ENCODE data around the gene OR52K2. TPM values are rescaled to one million over a fixed set of nuclear protein-coding genes. Genes with fewer than 3 reads are reported as not detected.
"Not testable (repeated sequence)": the region's sequence is repeated elsewhere in the genome, so short reads cannot be mapped to it uniquely, and the experiment has no call there.

OR52K2 gene
- total RNA-seq, 1 donor from 2014 or later = not detected

DNA sequence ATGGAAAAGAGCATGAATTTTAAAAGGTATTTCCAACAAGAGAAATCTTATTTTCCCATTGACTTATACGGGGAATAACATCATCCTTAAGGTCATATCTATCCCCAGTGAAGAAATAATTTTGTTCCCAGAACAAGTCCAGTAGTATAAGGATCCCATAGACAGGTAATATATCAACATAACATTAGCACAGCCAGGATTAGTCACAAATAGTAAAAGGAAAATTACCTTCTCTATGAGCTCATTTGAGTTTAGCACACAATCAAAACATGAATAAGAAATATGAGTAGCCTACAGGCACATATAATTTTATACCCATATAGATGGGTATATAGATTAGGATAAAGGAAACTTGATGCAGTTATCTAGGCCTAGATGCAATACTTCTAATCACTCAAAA lies 30.5 kb downstream of the OR52K2 start:
- DNase-seq (ENCODE audit: low spot score in 2 of 2) = no peak
- FAIRE-seq = no peak

DNA sequence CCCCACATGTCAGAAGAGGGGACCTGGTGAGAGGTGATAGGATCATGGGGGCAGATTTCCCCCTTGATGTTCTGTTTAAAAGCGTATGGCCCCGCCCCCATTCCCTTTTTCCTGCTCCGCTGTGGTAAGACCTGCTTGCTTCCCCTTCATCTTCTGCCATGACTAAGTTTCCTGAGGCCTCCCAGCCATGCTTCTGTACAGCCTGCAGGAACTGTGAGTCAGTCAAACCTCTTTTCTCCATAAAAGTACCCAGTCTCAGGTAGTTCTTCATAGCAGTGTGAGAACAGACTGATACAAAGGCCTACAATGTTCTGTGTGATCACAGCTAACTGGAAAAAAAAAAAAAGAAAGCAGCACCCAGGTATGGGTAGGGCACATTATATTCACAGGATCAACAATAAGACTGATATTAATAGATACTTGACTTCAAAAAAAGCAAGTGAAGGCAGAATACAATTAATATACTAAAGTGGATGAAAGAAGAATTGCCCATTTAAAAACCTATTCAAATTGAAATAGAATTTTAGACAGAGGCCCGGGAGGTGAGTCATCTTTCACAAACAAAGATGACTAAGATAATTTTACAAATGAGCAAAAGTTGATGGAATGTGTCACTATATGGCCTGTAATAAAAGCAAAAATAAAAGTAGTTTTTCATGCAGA lies 31.6 kb downstream of the OR52K2 start:
- DNase-seq (ENCODE audit: low spot score in 2 of 2) (no peak), FAIRE-seq (no peak)

DNA sequence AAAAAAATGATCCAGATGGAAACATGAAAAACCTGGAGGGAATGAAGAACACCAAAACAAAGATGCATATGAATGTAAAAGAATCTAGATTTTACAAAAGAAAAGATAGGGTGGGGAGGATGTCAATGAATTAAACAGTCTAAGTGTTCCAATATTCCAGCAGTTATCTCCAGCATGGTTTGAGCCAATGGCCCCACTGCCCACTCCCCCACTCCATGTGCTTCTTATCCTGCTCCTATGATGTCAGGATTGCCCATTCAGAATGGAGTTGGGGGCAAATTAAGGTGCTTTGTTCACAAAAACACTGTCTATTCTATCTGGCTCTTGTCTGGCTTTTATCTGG lies 32.1 kb downstream of the OR52K2 start:
- FAIRE-seq (no peak), DNase-seq (ENCODE audit: low spot score in 2 of 2) (no peak)

DNA sequence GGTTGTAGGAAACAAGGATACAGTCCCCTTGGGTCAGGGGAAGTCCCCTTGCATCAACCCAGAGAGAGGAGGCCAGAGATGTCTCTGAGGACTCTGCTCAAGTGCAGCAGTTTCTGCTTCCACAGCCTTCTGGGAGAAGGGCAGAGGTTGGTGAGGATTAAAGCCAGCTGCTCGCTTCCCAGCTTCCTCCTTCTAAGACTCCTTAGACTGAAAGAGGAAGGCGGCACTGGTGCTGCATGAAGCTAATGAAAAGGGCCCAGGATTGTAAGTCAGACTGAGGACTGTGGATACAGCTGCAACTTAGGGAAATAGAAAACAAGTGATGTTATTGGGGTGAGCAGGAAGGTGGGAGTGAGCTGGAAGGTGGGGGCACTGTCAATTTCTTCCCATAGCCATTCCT lies 33.4 kb downstream of the OR52K2 start, which contains the start of gene OR52K1:
Gene OR52K1, plus strand, starts transcription at position 202 of the 400 bp plus-strand sequence. CDS start 6,255 bp downstream, outside the sequence.
- DNase-seq (ENCODE audit: low spot score in 2 of 2) (no peak), FAIRE-seq (no peak)

DNA sequence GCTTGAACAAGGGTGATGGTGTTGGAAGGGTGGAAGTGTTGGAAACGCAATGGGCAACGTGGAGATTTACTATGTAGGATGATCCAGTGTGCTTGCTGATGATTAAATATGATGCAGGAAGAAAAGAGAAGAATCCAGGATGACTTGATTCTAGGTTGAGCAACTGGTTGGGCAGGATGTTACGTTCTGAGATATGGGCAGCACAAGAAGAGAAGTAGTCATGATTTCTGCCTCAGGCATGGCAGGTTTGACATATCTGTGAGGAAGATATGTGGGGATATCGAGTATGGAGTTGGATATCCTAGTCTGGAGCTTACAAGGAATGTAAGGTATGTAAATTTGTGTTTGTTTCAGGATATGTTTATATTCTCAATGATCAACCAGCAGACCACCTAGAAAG lies 35.2 kb downstream of the OR52K2 start:
- no peak for FAIRE-seq
- no peak for DNase-seq (ENCODE audit: low spot score in 2 of 2)

DNA sequence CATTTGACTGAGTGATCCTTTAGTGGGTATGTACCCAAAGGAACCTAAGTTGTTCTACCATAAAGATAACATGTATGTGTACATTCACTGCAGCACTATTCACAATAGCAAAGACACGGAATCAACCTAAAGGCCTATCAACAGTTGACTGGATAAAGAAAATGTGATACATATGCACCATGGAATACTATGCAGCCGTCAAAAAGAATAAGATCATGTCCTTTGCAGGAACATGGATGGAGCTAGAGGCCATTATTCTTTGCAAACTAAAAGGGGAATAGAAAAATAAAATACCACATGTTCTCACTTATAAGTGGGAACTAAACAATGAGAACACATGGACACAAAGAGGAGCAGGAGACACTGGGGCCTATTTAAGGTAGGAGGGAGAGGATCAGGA lies 42.3 kb downstream of the OR52K2 start:
- not testable (repeated sequence) for FAIRE-seq; DNase-seq (ENCODE audit: low spot score in 2 of 2)

DNA sequence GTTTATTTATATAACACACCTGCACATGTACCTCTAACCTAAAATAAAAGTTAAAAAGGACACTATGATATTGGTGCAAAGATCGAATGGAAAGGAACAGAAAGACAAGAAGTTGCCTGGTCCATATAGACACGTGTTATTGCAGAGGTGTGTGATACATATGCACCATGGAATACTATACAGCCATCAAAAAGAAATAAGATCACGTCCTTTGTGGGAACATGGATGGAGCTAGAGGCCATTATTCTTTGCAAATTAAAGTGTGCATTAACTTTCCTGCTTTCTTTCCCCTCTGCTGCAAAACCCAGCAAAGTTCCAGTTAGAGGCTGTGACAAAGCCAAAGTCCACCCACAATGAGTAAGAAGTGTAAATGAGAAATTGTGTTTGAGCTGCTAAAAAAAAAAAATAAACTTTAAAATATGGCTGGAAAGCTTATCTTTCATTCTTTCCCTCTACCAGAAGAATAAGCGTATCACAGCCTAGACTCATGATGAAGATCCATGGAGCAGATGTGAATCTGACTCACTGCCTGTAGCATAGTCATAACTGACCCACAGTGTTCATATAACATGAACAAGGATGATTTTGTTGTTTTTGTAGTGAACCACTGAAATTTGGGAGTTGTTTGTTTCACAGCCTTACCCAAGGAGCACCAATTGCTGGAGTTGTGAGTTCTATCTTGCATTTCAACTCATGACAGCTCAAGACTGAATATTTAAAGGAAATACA lies 42.9 kb downstream of the OR52K2 start:
- no peak for FAIRE-seq
- DNase-seq (ENCODE audit: low spot score in 2 of 2) = no peak

DNA sequence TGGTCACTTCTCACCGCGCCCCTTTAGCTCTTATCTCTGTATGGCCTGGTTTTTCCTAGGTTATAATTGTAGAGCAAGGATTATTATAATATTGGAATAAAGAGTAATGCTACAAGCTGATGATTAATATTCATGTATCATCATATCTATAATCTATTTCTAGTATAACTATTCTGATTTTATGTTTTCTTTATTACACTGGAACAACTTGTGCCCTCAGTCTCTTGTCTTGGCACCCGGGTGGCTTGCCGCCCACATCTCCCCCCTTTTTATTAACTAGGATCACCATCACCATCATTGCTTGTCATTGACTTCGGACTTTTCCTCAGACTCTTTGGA lies 44.4 kb downstream of the OR52K2 start:
- FAIRE-seq (no peak), DNase-seq (ENCODE audit: low spot score in 2 of 2) (no peak)

DNA sequence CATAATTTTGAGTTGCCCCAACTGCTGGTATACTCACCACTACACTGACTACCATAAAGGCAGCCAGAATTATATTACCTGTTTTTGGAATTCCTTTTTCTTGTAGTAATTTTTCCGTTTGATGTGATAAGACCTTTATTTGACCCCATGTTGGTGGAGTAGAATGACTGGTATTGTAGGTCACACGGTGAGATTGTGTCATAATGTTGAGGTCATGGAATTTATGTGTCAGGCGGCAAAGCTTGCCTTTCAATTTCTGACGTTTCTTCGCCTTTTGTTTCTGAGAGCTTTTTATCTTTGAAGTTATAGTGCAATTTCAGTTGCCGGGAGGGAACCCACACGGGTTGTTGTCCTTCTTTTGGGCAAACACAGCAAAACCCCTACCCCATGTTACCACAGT lies 46.4 kb downstream of the OR52K2 start:
- DNase-seq (ENCODE audit: low spot score in 2 of 2) = no peak
- no peak for FAIRE-seq

DNA sequence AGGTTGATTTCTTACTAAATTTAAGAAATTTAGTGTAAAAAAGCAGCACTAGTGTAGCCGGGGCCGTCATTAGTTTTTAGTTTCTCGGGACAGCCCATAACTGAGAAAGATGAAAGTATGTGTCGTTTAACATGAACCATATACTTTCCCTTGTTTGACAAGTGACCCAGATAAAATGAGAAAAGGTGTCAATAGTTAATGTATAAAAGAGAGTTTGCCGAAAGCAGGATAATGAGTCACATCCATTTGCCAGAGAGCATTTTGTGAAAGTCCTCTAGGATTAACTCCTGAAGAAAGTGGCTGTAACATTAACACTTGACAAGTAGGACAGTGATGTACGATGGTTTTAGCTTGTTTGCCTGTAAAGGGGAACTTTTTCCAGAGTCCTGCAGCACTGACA lies 46.9 kb downstream of the OR52K2 start:
- no peak for FAIRE-seq
- DNase-seq (ENCODE audit: low spot score in 2 of 2) = no peak

DNA sequence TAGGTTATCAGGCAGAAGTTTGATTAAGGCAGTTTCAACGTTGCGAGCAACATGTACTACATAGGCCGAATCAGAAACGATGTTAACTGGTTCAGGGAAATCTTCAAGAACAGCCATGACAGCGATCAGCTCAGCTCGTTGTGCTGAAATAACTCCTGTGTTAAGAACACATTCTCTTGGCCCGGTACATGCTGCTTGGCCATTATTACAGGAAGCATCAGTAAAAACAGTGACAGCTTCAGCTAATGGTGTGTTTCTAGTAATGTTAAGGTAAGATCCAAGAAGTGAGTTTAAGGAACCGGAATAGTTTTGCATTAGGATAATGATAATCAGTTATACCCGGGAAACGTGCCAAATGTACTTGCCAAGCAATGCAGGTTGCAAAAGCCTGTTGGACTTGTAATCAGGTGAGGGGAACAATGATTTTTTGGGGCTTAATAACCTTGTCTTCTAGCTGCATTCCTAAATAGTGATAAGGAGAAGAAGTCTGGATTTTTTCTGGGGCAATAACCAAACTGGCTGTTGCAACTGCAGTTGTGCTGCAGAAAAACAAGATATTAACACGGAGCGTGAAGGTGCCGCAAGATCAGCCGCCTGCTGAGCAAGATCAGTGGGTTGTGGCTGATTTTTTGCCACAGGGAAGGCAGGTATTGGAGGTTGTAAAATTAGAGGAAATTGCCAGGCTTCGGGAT lies 47.6 kb downstream of the OR52K2 start:
- DNase-seq (ENCODE audit: low spot score in 2 of 2) = no peak
- FAIRE-seq = no peak

Other genes starting within 250 kb of the OR52K2 start
- gene OR52B4, start 80.9 kb upstream of the OR52K2 start, total RNA-seq = not detected
- 4.9 TPM for gene TRIM21, start 55.6 kb upstream of the OR52K2 start, total RNA-seq
- gene OR52K1, start 33.4 kb downstream of the OR52K2 start, total RNA-seq = not detected
- gene OR52M1, start 95.9 kb downstream of the OR52K2 start, total RNA-seq = not detected
- gene OR52I2, start 132.4 kb downstream of the OR52K2 start, total RNA-seq = not detected
- not detected for gene OR52I1, start 144.7 kb downstream of the OR52K2 start, total RNA-seq
- 10.2 TPM for gene TRIM68, start 158.9 kb downstream of the OR52K2 start, total RNA-seq
- gene OR51D1, start 188.2 kb downstream of the OR52K2 start, total RNA-seq = not detected
- 0.41 TPM for gene OR51E1, start 194.7 kb downstream of the OR52K2 start, total RNA-seq
- gene OR51E2, start 248.6 kb downstream of the OR52K2 start, total RNA-seq = under 0.01 TPM

Measured in frontal cortex (tissue), 4 donors.